Spinal cord (tissue), 10 donors: Measurements from ENCODE around the gene CREBL2. TPM values are rescaled to one million over a fixed set of nuclear protein-coding genes. Genes with fewer than 3 reads are reported as not detected.
"Not testable (repeated sequence)": the region's sequence is repeated elsewhere in the genome, so short reads cannot be mapped to it uniquely, and the experiment has no call there.

Experiments
- DNase-seq, 6 donors: peaks; one replicate each; pipeline versions ENCODE4 v3.0.0 to v3.0.0-alpha.2; 2013 to 2015; ENCODE audit warnings: low spot score in 6 of 6, low read depth in 4 of 6
- H3K27ac ChIP-seq: one replicate; pipeline ENCODE4 v1.5.1; 2013; ENCODE audit warnings: low read depth, low read length, control low read depth
- H3K27me3 ChIP-seq: one replicate; pipeline ENCODE4 v1.6.1; 2013; ENCODE audit warnings: low read length; ENCODE audit not compliant: control insufficient read depth, insufficient read depth
- H3K36me3 ChIP-seq: one replicate; pipeline ENCODE4 v1.6.1; 2013; ENCODE audit warnings: low read length; ENCODE audit not compliant: control insufficient read depth, insufficient read depth
- H3K4me1 ChIP-seq: one replicate; pipeline ENCODE4 v1.6.1; 2013; ENCODE audit warnings: low read length; ENCODE audit not compliant: control insufficient read depth, insufficient read depth
- H3K4me3 ChIP-seq: one replicate; pipeline ENCODE4 v1.5.1; 2013; ENCODE audit warnings: low read depth, low read length, control low read depth
- H3K9me3 ChIP-seq: one replicate; pipeline ENCODE4 v1.6.1; 2013; ENCODE audit warnings: low read length; ENCODE audit not compliant: control insufficient read depth, insufficient read depth
- WGBS: methylation state at CpG from one replicate; pipeline ENCODE4 v1.1.5; 2013; ENCODE audit warnings: missing lambda C conversion rate; ENCODE audit not compliant: insufficient coverage; 5-methylcytosine and 5-hydroxymethylcytosine counted together
- polyA plus RNA-seq, 2 donors: library from polyadenylated mRNA; unstranded; fragments of 120-200 nt; gene quantifications; one replicate each; pipeline ENCODE4 v1.2.1, GENCODE V29; 2013; ENCODE audit not compliant: insufficient read length in 2 of 2
- total RNA-seq, 2 donors: library from RNA; depleted of rRNA in 1 of 2; stranded (reverse); fragments of 120-200 nt in 1 of 2; fragments of >200 nt in 1 of 2; gene quantifications; one replicate each; pipeline versions ENCODE4 v1.2.3 to v1.2.4, GENCODE V29; 2013 to 2014
- donor health status: healthy.

Gene CREBL2
- total and polyA plus RNA-seq, 4 donors, result 27.8 to 58.6 (median 31.2) TPM

- 88% methylated on average over 3 of the region's 6 CpGs for WGBS
- H3K27ac ChIP-seq, result not testable (repeated sequence)
Observed at GRCh38 chr12:12645968-12646367, 34.3 kb downstream of the CREBL2 start.

DNA sequence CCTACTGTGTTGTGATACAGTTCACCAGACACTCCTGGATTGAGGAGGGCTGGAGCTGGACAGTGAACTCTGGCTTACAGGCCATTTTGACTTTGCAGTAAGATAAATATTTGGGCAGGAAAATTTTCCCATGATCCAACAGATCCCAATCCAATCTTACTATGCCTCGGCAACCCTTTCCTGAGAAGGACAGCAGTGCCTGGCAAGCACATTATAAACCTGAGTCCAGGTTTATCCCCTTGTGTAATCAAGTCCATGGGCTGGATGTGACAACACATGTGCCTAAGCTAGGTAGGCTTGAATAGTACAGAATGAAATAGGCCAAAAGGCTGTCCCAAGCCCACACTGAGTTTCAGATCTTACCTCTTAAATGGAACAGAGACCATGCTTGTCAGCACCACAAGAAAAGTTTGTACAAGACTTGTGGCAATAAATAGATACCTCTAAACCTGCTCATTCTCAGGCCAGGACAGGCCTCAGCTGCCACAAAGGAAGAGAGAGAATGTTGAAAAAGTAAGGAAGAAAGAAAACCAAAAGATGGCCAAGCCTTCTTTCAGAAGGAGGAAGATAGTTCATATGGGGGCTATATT lies 34.9 kb downstream of the CREBL2 start:
- WGBS, result 100% methylated on average over 1 of the region's 1 CpG

More at GRCh38 chr12:12645968-12646367, 34.3 kb downstream of the CREBL2 start:
- H3K27me3 ChIP-seq, H3K4me1 ChIP-seq, DNase-seq, H3K36me3 ChIP-seq, H3K4me3 ChIP-seq: not testable (repeated sequence)
- H3K9me3 ChIP-seq, result peaks cover 15% of the 10 kb centered on the region

DNA sequence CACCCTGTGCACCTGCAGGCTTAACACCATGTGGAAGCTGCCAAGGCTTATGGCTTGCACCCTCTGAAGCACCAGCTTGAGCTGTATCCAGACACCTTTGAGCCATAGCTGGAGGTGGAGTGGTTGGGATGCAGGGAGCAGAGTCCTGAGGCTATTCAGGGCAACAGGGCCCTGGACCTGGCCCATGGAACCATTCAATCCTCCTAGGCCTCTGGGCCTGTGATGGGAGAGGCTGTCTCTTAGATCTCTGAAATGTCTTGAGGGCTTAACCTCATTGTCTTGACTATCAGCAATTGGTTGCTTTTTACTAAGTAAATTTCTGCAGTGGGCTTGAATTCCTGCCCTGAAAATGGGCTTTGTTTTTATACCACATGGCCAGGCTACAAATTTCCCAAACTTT lies 36.6 kb downstream of the CREBL2 start:
- H3K27me3 ChIP-seq, result no peaks in the 10 kb centered on the region
- H3K9me3 ChIP-seq, result peaks cover 15% of the 10 kb centered on the region
- no peak overlapping the region for H3K27ac ChIP-seq
- H3K4me3 ChIP-seq, result no peak overlapping the region
- H3K4me1 ChIP-seq, result no peaks in the 10 kb centered on the region
- no peak for DNase-seq
- peaks cover 2% of the 10 kb centered on the region for H3K36me3 ChIP-seq

More for the DNA sequence above, 34.9 kb downstream of the CREBL2 start:
- H3K4me1 ChIP-seq, result no peaks in the 10 kb centered on the region
- no peak overlapping the region for H3K27ac ChIP-seq
- peaks cover 5% of the 10 kb centered on the region for H3K36me3 ChIP-seq
- H3K9me3 ChIP-seq, result peaks cover 15% of the 10 kb centered on the region
- H3K27me3 ChIP-seq, result no peaks in the 10 kb centered on the region
- H3K4me3 ChIP-seq, result no peak overlapping the region
- no peak for DNase-seq

GRCh38 chr12:12648951-12649650 lies 37.4 kb downstream of the CREBL2 start:
- peaks cover 2% of the 10 kb centered on the region for H3K36me3 ChIP-seq
- H3K9me3 ChIP-seq, result peaks cover 15% of the 10 kb centered on the region
- H3K4me3 ChIP-seq, result no peak overlapping the region
- H3K4me1 ChIP-seq, result no peaks in the 10 kb centered on the region
- H3K27me3 ChIP-seq, result no peaks in the 10 kb centered on the region
- H3K27ac ChIP-seq, result no peak overlapping the region
- DNase-seq, result no peak

DNA sequence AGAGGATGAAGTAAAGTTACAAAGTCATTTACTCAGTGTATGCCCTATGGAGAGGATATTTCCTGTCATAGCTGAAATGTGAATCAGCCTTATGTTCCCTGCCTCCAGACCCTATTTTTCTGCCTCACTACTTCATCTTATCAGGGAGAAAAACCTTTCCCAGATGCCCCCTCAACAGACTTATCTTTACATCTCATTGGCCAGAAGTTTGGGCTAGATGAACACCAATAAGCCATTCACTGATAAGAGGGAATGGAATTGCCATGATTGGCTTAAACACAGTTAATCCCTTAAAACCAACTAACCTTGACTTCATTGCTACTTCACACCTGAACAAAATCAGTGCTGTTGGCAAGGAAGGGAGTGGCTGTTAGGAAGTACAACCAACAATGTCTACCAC lies 40.1 kb downstream of the CREBL2 start:
- no peak for DNase-seq
- Histone ChIP-seq H3K4me3 (no peak overlapping the region), H3K4me1 (peaks cover 15% of the 10 kb centered on the region), H3K36me3 (no peaks in the 10 kb centered on the region), H3K27me3 (no peaks in the 10 kb centered on the region), H3K27ac (no peak overlapping the region), H3K9me3 (peaks cover 15% of the 10 kb centered on the region)

GRCh38 chr12:12652704-12653103 lies 41.0 kb downstream of the CREBL2 start:
- not testable (repeated sequence) for H3K27ac ChIP-seq, H3K4me3 ChIP-seq, H3K36me3 ChIP-seq, DNase-seq, H3K27me3 ChIP-seq
- Histone ChIP-seq H3K4me1 (peaks cover 15% of the 10 kb centered on the region), H3K9me3 (peaks cover 15% of the 10 kb centered on the region)
- WGBS, result 100% methylated on average over 1 of the region's 4 CpGs

DNA sequence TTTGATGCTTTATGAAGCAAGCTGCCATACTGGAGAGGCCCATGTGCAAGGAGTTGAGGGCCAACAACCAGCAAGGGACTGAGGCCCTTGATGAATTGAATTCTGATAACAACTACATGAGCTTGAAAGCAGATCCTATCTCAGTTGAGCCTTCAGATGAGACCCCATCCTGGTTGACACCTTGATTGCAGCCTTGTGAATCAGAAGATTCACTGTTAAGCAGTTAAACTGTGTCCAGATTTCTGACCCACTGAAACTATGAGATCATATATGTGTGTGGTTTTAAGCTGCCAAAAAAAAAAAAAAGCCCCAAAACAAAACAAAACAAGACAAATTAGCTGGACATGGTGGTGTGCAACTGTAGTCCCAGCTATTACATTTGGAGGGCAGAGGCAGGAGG lies 42.2 kb downstream of the CREBL2 start:
- no peak for DNase-seq
- Histone ChIP-seq H3K27me3 (no peaks in the 10 kb centered on the region), H3K4me1 (peaks cover 15% of the 10 kb centered on the region), H3K27ac (no peak overlapping the region), H3K9me3 (peaks cover 5% of the 10 kb centered on the region), H3K4me3 (no peak overlapping the region), H3K36me3 (peaks cover 4% of the 10 kb centered on the region)

- H3K27ac ChIP-seq, result peak overlapping the region; percentile 45
- H3K36me3 ChIP-seq, result peaks cover 4% of the 10 kb centered on the region
- no peak overlapping the region for H3K4me3 ChIP-seq
- H3K9me3 ChIP-seq, result no peaks in the 10 kb centered on the region
- peaks cover 15% of the 10 kb centered on the region for H3K4me1 ChIP-seq
- WGBS, result 60% methylated on average over 1 of the region's 3 CpGs
- H3K27me3 ChIP-seq, result no peaks in the 10 kb centered on the region
- DNase-seq, result peak in 2 of 6 donors; percentile 7 to 36
Observed at GRCh38 chr12:12654691-12655460, 43.2 kb downstream of the CREBL2 start.

DNA sequence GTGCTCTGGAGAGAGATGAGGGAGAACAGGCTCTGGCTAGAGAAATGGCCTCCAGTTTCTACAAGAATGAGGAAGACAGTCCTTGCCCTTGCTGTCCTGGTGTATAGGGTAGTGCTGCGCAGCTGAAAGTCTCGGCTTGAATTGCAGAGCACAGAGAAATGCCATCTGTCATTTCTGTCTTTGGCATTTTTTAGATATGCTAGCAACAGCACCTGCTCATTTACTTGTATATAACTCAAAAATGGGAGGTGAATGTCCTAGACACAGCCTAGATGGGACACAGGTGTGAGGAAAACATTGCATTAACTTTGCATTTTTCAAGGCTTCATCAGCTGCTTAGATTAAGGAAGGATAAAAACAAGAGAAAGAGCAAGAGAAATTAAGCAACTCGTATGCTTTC lies 48.5 kb downstream of the CREBL2 start:
- H3K4me3 ChIP-seq, result no peak overlapping the region
- peak in 1 of 6 donors; percentile 12 for DNase-seq
- H3K36me3 ChIP-seq, result peaks cover 10% of the 10 kb centered on the region
- no CpG with 5 or more reads among the region's 3 CpGs for WGBS
- H3K9me3 ChIP-seq, result no peaks in the 10 kb centered on the region
- no peak overlapping the region for H3K27ac ChIP-seq
- no peaks in the 10 kb centered on the region for H3K27me3 ChIP-seq
- peaks cover 10% of the 10 kb centered on the region for H3K4me1 ChIP-seq
